ENCODE data around the gene DMRTB1.
A peak's percentile ranks its signal among the peaks of the same experiment; 100 is the strongest.

The DMRTB1 gene

GRCh38 chr1:53463961-53464899 lies 5.0 kb downstream of the DMRTB1 start:
- no peak for DNase-seq (ENCODE audit: low read depth)
- no peak overlapping the region for H3K4me3 ChIP-seq (ENCODE audit: low read length)
- TF ChIP-seq, protein P1, sequence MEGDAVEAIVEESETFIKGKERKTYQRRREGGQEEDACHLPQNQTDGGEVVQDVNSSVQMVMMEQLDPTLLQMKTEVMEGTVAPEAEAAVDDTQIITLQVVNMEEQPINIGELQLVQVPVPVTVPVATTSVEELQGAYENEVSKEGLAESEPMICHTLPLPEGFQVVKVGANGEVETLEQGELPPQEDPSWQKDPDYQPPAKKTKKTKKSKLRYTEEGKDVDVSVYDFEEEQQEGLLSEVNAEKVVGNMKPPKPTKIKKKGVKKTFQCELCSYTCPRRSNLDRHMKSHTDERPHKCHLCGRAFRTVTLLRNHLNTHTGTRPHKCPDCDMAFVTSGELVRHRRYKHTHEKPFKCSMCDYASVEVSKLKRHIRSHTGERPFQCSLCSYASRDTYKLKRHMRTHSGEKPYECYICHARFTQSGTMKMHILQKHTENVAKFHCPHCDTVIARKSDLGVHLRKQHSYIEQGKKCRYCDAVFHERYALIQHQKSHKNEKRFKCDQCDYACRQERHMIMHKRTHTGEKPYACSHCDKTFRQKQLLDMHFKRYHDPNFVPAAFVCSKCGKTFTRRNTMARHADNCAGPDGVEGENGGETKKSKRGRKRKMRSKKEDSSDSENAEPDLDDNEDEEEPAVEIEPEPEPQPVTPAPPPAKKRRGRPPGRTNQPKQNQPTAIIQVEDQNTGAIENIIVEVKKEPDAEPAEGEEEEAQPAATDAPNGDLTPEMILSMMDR (conservative IDR thresholded peaks at IDR 0.05; ENCODE audit: low read length): no peak

GRCh38 chr1:53465023-53465957 lies 6.1 kb downstream of the DMRTB1 start:
- no peak for DNase-seq (ENCODE audit: low read depth)
- TF ChIP-seq, protein P1 (conservative IDR thresholded peaks at IDR 0.05; ENCODE audit: low read length): no peak
- H3K4me3 ChIP-seq (ENCODE audit: low read length): no peak overlapping the region

GRCh38 chr1:53467391-53467790 lies 8.2 kb downstream of the DMRTB1 start:
- DNase-seq (ENCODE audit: low read depth): no peak
- TF ChIP-seq, protein P1 (conservative IDR thresholded peaks at IDR 0.05; ENCODE audit: low read length): no peak

DNA sequence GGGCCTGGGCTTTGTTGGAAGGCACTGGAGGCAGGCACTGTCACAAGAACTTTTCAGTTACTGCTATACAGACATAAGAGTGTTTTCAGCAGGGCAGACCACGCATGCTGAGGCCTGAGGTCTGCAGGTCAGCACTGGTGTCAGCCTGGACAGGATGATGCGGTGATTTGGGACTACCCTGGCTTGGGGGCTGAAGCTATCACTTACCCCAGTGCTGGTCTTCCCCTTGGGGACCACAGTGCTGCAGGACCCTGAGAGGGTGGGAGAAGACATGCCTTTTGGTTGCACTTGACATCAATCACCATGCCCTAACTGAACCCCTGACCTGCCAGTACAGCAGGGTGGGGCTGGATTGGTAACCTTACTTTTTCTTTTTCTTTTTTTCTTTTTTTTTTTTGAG lies 9.2 kb downstream of the DMRTB1 start:
- DNase-seq (ENCODE audit: low read depth): no peak
- no peak overlapping the region for H3K4me3 ChIP-seq (ENCODE audit: low read length)
- TF ChIP-seq, protein P1 (conservative IDR thresholded peaks at IDR 0.05; ENCODE audit: low read length): no peak

More at GRCh38 chr1:53467391-53467790, 8.2 kb downstream of the DMRTB1 start:
- no peak overlapping the region for H3K4me3 ChIP-seq (ENCODE audit: low read length)

- H3K4me3 ChIP-seq (ENCODE audit: low read length): no peak overlapping the region
- TF ChIP-seq, protein P1 (conservative IDR thresholded peaks at IDR 0.05; ENCODE audit: low read length): no peak
These were observed 10.2 kb downstream of the DMRTB1 start for GRCh38 chr1:53469373-53469772.

GRCh38 chr1:53470155-53470554 lies 11.0 kb downstream of the DMRTB1 start:
- TF ChIP-seq, protein P1 (conservative IDR thresholded peaks at IDR 0.05; ENCODE audit: low read length): peak; percentile 59
- H3K4me3 ChIP-seq (ENCODE audit: low read length): no peak overlapping the region; the same call in 1 of the 2 replicates
- DNase-seq (ENCODE audit: low read depth): peak; percentile 72

More at GRCh38 chr1:53469373-53469772, 10.2 kb downstream of the DMRTB1 start:
- no peak for DNase-seq (ENCODE audit: low read depth)

Data from AG10803 (cell line).